HG02970 (cell line): Measurements from ENCODE around the gene AAR2.

Experiments used
- ATAC-seq: cut with Tn5 transposase; IDR thresholded peaks from one replicate; pipeline ENCODE4 v1.9.1; 2021; ENCODE audit warnings: mild to moderate bottlenecking, moderate library complexity, moderate number of reproducible peaks; ENCODE audit not compliant: unreplicated experiment, low FRiP score

AAR2 gene

DNA sequence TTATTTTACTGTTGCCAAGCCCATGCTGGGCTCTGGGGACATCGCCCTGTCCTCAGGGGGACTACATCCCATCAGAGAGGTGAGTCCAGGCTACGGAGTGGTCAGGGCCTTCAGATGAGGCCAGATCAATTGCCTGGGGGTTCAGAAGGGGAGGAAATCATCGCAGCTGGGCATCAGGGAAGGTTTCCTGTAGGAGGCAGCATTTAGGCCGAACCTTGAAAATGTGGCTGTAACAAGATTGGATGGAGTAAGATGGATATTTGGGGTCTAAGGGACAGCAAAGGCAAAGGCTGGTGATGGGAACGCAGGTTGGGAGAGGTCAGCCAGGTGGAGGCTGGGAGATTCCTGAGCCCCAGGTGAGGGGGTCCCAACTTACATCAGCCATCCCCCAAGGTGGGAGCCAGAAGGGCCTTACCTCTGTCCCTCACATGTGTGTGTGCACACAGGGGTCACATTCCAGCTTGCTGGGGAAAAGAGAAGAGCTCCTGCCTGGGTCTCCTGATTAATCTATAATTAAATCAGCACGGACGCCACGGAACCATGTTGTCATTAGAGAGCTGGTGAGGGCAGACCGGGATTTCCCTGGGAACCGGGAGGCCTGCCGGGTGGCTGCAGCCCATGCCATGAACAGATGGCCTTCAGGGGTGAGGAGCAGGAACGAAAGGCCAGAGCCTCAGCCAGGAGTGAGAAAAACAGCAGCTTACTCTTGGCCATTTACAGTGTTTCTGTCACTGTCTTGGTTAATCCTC lies 39.3 kb downstream of the AAR2 start:
- no peak for ATAC-seq

DNA sequence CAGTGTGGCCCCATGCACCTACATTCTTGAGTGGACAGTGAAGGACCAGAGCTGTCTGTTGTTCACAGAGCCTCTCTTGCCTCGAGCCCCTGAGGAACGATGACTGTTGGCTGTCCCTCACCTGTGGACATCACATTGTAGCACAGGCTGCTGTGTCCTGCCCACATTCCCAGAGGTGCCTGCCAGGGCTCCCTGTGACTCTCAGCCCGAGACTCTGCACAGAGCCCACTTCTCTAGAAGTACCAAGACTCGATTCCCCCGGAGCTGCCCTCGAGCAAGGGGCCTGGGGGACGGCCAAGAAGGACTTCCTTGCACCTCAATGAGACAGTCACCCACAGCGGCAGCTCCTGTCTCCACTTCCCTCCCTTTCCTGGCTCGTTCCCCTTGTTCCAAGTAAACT lies 41.3 kb downstream of the AAR2 start:
- no peak for ATAC-seq

DNA sequence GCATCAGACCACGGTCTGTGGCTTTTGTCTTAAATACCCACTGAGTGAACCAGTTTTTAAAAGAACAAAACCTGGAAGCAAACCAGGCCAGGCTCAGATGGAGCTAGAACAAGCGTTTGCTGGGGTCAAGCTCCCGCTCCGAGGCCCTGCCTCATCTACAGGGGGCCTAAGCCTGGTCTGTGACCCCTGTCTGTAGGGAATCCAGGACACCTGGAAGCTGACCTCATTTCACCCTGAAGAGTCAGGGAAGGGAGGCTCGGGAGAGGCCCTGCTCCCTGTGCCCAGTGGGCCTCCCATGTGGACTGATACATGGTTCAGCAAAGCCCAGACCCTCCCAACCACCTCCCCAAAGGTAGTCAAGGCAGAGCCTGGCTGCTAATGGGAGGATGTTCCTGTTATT lies 43.1 kb downstream of the AAR2 start:
- no peak for ATAC-seq

DNA sequence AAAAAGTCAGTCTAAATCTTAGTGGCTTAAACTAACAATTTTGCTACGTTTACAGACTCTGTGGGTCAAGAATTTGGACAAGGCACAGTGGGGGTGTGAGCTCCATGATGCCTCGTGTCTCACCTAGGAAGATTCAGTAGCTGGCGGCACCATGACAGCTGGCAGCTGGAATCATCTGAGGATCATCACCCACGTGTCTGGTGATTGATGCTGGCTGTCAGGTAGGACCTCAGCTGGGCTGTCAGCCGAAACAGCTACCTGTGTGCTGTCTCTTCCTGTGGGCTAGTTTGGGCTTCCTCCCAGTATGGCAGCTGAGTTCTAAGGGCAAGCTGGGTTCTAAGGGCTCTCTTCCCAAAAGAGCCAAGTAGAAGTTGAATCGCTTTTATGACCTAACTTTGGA lies 43.5 kb downstream of the AAR2 start:
- no peak for ATAC-seq

DNA sequence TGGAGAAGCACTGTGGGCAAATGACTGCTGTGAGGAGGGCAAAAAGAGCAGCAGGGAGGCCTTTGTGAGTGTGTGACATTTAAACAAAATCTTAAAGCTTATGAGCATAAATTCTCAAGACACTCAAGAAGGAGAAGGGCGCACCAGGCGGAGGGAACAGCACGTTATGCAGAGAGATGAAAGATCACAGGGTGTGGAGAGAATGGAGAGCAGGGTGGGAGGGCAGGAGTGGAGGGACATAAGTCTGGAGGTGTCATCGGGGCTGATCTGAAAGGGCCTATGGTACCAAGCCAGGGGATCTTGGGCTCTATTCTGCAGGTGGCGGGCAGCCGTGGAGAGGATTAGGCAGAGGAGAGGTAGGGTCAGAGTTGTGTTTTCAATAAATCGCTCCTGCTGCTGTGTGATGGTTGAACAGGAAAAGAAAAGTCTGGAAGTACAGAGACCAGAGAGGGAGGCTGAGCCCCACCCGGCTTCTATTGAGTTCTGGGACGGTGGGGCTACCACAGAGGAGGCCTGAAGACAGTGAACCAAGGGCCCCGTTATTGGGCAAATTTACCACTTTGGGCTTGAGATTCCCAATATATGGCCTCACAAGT lies 45.6 kb downstream of the AAR2 start:
- no peak for ATAC-seq

DNA sequence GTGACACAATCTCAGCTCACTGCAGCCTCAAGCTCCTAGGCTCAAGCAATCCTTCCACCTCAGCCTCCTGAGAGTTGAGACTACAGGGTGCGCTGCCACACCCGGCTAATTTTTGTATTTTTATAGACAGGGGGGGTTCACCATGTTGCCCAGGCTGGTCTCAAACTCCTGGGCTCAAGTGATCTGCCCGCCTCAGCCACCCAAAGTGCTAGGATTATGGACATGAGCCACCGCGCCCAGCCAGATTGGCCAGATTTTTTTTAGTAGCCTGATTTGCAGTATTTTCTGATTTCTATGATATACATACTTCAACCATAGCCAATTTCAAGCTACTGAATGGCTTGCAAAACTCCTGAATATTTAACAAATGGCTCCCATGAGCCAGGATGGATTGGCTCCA lies 48.5 kb downstream of the AAR2 start:
- no peak for ATAC-seq

DNA sequence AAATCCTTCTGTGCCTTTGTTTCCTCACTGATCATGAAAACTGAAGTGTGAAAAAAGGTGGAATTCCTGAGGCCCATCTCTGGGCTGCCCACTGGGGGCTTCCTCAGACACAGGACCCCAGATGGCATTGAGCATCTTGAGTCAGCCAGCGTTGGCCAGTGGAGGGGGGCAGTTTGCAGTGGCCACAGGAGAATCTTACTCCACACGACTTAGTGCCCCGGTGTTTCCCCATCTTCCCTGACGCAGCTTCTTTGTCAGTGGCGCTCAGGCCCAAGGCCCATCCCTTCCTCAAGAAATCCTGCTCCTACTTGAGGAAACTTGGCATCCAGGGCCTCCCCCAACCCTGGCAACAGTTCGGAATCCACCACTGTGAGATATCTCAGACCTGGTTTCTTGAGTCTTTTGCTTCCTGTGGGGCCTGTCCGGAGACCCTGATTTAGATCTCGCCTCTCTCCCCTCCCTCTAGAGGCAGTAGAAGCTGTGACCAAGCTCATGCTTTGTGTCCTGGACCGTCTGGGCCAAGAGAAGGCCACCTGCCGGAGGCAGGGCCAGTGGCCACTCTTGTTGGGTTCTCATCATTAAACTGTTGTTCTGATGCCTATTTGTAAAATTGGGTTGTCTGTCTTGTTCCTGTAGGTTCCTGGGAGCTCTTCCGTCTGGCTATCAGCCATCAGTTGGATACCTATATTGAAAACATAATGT lies 49.6 kb downstream of the AAR2 start:
- ATAC-seq: no peak

DNA sequence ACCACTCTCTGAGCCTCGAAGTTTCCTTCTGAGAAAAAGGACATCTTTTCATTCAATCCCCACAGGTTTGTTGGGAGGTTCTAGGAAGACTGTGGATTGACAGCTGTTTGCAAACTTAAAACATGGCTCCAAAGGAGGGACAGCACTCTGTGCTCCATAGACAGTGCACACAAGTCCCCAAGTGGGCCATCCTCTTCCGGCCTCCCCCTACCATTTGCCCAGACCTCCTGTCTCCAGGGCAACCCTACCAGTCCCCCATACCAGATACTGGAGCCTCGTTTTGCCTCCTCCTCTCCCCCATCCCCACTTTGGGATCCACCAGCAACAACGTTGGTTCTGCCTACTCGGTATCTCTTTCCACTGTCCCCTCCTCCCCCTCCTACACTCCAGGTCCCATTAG lies 61.4 kb downstream of the AAR2 start:
- no peak for ATAC-seq

DNA sequence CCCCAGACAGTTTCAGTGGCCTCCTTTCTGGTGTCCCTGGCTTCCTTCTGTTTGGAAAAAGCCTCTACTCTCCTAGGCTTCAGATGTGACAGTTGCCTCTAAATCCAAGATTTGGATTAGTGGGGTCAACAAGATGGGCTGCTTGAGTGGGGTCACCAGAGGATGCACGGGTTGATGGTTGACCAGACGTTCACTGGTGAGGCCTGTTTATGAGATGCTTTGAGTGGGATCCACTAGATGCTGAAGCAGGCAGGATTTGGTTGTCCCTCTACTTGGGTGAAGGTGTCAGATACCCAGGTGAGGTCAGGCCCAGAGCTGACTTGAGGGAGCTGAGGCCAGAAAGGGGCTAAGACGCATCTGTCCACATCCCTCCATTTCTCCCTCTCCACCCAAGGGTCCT lies 61.8 kb downstream of the AAR2 start:
- no peak for ATAC-seq

DNA sequence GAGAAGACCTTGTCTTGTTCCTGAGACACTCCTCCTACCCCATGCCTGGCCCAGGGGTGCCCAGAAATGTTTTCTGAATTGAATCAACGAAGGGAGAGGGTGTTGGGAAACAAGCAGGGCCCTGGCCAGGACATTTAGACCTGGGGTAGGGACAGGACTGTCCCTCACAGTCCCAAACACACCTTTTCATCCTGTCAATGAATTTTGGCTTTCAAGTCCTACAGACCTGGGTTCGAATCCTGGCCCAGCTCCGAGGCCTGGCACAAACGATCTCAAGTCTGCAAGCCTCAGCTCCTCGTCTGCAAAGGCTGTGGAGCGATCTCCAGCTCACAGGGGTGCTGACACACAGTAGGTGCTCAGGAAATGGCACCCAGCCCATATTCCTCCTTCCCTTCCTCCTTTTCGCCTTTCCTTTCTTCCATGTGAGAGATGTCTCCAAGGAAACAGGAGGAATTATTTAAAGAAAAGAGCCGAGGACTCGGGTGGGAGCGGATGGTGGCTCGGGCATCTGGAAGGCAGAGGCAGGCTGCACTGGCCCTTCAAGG lies 62.6 kb downstream of the AAR2 start:
- ATAC-seq: no peak

DNA sequence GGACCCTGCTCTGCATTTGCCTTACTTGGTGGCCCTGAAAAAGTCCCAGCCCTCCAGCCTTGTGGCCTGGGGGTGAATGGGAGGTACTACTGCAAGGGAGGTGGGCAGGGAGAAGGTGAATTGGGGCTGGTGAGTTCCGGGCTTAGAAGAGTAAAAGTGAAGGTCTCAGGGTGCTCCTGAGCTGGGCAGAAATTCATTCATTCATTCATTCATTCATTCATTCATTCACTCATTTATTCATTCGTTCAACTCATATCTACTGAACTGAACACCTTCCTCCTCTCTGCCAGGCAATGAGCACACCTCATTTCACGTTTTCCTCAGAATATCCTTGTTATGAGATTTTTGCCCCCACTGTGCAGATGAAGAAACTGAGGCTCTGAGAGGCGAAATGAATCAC lies 63.2 kb downstream of the AAR2 start:
- no peak for ATAC-seq

DNA sequence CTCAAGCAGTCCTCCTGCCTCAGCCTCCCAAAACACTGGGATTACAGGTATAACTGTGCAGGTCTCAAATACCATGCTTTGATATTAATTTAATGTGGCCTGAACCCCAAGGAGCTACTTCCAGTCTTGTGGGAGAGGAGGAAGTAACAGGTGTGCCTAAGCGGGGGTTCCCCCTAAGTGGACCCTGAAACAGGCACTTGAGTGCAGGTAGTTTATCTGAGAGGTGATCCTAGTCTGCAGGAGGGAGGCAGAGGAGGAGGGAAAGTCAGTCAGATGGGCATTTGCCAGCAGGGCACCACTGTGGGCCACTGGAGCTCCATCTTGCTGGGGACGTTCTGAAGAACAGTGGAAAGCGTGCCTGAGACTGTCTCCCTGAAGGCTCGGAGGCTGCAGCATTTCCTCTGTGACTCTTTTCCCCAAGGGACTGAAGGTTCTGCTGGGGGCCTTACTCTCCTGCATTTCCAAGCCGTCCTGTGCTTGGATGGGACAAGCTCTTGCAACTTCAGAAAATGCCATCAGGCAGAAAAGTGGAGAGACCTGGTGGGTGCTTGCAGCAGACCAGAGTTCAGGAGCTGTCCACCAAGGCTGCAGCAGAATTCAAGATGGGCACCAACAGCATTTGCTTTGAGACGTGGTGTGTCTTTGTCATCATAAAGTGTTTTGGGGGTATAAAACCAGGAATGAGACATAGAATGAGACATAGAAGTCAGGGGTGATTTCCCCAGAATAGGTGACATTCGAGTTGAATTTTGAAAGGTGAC lies 65.3 kb downstream of the AAR2 start:
- no peak for ATAC-seq

DNA sequence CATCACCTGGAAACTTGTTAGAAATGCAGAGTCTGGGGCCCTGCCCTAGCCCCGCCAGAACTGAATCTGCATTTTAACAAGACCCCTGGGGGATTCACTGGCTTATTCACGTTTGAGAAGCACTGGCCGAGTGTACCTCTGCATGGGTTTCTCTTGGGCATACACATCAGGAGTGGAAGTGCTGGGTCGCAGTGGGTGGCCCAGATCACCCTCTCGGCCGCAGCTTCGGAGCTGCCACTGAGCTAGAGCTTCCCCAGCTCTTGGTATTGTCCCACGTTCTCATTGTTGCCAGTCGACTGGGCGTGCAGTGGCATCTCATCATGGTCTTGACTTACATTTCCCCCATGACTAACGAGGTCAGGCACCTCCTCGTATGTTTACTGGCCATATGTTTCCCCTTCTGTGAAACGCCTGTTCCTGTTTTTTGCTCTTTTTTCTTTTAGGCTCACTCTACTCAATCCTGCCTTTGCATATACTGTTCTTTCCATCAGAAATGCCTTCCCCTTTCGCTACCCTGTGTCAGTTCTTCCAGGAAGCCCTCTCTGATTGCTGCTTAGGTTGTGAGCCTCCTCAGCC lies 66.8 kb downstream of the AAR2 start:
- ATAC-seq: no peak

DNA sequence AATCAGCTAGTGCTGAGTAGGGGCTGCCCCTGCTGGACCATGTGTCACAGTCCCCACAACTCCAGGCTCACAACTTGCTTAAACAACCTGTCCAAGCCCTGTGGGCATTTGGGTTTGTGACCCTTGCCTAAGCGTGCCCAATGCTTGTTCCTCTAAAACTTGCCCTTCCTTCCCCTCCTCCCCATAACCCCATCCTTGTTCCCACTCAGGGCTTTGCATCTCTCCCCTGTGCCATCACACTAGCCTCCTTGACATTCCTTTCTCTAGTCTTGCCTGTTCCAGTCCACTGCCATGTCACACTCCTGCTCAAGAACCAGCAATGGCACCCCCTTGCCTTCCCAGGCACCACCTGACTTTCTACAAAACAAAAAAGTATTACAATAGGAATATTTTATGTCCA lies 67.6 kb downstream of the AAR2 start:
- no peak for ATAC-seq

DNA sequence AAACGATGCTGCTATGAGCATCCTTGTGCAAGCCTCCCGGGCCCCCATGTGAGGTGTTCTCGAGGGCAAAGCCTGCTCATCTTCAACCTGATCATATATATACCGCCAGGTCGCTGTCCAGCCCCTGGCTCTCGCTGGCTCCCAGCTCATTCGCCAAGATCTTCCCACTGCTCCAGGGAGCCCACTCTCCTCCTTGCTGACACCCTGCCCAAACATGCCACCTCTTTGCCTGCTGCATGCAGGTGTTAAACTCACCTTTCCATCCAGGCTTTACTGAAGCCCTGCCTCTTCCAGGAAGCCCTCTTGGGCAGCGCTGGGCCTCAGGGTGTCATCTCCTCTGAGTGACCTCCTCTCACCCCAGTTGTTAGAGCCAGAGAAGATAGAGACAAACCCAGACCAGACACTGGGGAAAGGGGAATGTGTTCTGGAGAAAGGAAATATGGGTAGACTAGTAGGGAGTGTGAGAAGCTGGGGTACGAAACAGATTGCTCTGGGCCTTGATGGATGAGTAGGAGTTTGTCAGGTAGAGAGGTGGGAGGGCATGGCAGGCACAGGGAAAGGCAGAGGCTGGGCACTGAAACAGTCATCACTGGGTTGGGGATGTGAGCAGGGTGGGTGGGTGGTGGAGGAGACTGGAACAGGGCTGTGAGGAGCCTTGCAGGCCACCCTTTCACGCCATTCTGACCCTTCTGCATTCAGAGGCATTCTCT lies 68.7 kb downstream of the AAR2 start:
- ATAC-seq: no peak

DNA sequence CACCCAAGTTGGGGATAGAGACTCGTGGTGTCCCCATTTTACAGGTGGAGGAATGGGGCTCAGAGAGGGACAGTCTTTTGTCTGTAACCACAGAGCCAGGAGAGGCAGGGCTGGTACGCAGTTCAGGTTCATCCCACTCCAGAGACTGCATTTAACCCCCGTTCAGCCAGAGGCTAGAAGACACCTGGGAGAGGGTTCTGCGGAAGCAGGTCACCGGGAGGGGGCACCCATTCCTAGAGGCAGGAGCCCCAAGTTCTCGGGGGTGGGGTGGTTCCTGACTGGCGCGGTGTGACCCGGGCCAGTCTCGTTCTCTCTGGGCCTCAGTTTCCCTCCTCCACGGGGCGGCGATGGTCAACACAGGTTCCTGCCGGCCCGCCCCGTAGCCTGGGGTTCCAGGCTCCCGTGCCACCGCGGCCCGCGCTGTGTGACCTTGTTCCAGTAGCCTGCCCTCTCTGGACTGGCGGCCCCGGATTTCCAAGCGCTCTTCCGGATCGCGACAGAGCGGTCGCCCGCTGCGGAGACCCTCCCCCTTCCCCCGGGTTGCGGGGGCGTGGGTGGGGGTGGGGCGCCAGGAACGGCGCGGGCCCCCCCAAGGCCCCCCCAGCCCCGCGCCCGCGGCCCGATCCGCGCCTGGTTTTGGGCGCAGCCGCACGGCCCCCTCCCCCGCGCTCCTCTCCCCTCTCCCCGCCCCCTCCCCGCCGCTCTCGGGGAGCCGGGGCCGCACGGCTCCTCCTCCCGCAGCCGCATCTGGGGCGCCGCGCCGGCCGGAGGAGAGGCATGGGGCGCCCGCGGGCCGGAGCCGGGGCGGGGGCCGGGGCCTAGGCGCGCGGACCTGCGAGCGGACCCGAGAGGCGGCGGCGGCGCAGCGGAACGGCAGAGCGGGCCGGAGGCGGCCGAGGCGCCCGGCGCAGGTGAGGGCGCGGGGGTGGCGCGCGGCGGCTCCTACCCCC lies 69.6 kb downstream of the AAR2 start, which contains the start of gene DLGAP4:
TSS of gene DLGAP4 (plus strand) at position 738 of the 950 bp plus-strand sequence. CDS start 125,379 bp downstream, outside the sequence.
- ATAC-seq: no peak
